ENCODE data around the gene DNAJB6.

GRCh38 chr7:157371296-157371695, 34.5 kb downstream of the DNAJB6 start:
- TF ChIP-seq CTCF (IDR thresholded peaks at IDR 0.05) (no peak), POLR2AphosphoS5 (IDR thresholded peaks at IDR 0.05) (no peak), POLR2A (IDR thresholded peaks at IDR 0.05) (no peak), EP300 (IDR thresholded peaks at IDR 0.05) (no peak)

Measured in suprapubic skin (tissue), 4 donors.